HepG2 (cell line): ENCODE data around the gene ZDHHC14. TPM values are rescaled to one million over a fixed set of nuclear protein-coding genes. Genes with fewer than 3 reads are reported as not detected.
A peak's percentile ranks its signal among the peaks of the same experiment; 100 is the strongest.

Source experiments
- ATAC-seq: fragments of 200-7000 bp; cut with Tn5 transposase; 3 replicates; pipeline ENCODE4 v1.9.1; 2020; ENCODE audit warnings: mild to moderate bottlenecking, moderate library complexity
- BruUV-seq: library from RNA; stranded (reverse); fragments of 400-500 nt; replicated peaks from 2 replicates; lab custom pipeline; 2021; lab: Mats Ljungman, UMichigan
- CTCF ChIA-PET: fragments of 300-600 bp; formaldehyde crosslinking; extraction: SDS; loops from one replicate; lab custom pipeline; 2021; ENCODE audit warnings: low total read pairs, inconsistent platforms, low intra/inter-chr PET ratio; lab: Yijun Ruan, JAX
- POLR2A ChIA-PET: fragments of 350-600 bp; sonication (Branson Sonifier 250); formaldehyde crosslinking; loops from one replicate; lab custom pipeline; 2020; ENCODE audit warnings: antibody characterized with exemption, inconsistent platforms; lab: Yijun Ruan, JAX
- DNase-seq: peaks from one replicate; pipeline ENCODE4 v3.0.0-alpha.2; 2015; ENCODE audit warnings: low spot score
- FAIRE-seq: peaks from 3 replicates; lab custom pipeline; 2011; peaks lifted over from hg19 to GRCh38; lab: Jason Lieb, UNC
- H2AFZ ChIP-seq: one replicate; pipeline ENCODE4 v1.6.1; 2011; ENCODE audit warnings: low read length, inconsistent platforms
- H3K27ac ChIP-seq: fragments of 300-600 bp; 3 replicates; pipeline ENCODE4 v1.8.0; 2011; ENCODE audit warnings: mixed run types, mild to moderate bottlenecking, mixed read lengths, low read length, inconsistent platforms; ENCODE audit not compliant: insufficient read depth; ENCODE audit errors: extremely low read length
- H3K27me3 ChIP-seq, 2 experiments: fragments of 200-600 bp in 1 of 2; 2 replicates in 1 of 2; 3 replicates in 1 of 2; pipeline versions ENCODE4 v1.6.0 to v1.8.0; 2011; ENCODE audit warnings: low read length in 2 of 2, mild to moderate bottlenecking in 2 of 2, moderate library complexity in 2 of 2, inconsistent platforms in 1 of 2; ENCODE audit not compliant: insufficient read depth in 2 of 2, control insufficient read depth in 1 of 2
- H3K36me3 ChIP-seq, 2 experiments: fragments of 200-600 bp in 1 of 2; replicated peaks in 1 of 2; 2 replicates in 1 of 2; 3 replicates in 1 of 2; pipeline versions ENCODE4 v1.5.1 to v1.8.0; 2011; ENCODE audit warnings: low read length in 2 of 2, inconsistent platforms in 1 of 2; ENCODE audit not compliant: insufficient read depth in 2 of 2, control insufficient read depth in 1 of 2
- H3K4me1 ChIP-seq: 2 replicates; pipeline ENCODE4 v1.5.1; 2012; ENCODE audit warnings: low read length, inconsistent platforms; ENCODE audit not compliant: insufficient read depth
- H3K4me2 ChIP-seq: 2 replicates; pipeline ENCODE4 v1.6.0; 2011; ENCODE audit warnings: low read depth, low read length, inconsistent platforms
- H3K4me3 ChIP-seq, 3 experiments: fragments of 200-600 bp in 1 of 3; sonication (generic), shearing (Covaris generic) in 1 of 3; replicated peaks in 1 of 3; 2 replicates each; pipeline ENCODE4 v1.5.1; 2011 to 2016; ENCODE audit warnings: low read length in 3 of 3, inconsistent platforms in 2 of 3, low read depth in 2 of 3, mild to moderate bottlenecking in 2 of 3, control low read depth in 1 of 3, mixed read lengths in 1 of 3; ENCODE audit not compliant: insufficient read depth in 1 of 3
- H3K79me2 ChIP-seq: one replicate; pipeline ENCODE4 v1.6.1; 2011; ENCODE audit warnings: low read length, inconsistent platforms; ENCODE audit not compliant: insufficient read depth
- H3K9ac ChIP-seq: 2 replicates; pipeline ENCODE4 v1.6.0; 2011; ENCODE audit warnings: mild to moderate bottlenecking, low read depth, low read length, inconsistent platforms; ENCODE audit not compliant: insufficient read depth
- H3K9me3 ChIP-seq: 2 replicates; pipeline ENCODE4 v1.5.1; 2012; ENCODE audit warnings: mild to moderate bottlenecking, low read length
- H4K20me1 ChIP-seq: 2 replicates; pipeline ENCODE4 v1.6.0; 2011; ENCODE audit warnings: inconsistent platforms, mild to moderate bottlenecking, low read length, moderate library complexity; ENCODE audit not compliant: insufficient read depth
- HNRNPK ChIP-seq: fragments of 200-400 bp; formaldehyde crosslinking; IDR thresholded peaks from 2 replicates; pipeline ENCODE4 v1.6.1; 2018; ENCODE audit warnings: low read length, low read depth, moderate library complexity, mild to moderate bottlenecking; ENCODE audit not compliant: poor library complexity, severe bottlenecking
- KLF6 ChIP-seq: IDR thresholded peaks from 2 replicates; pipeline ENCODE4 v1.8.0; 2016; ENCODE audit warnings: missing biosample characterization, missing genetic modification reagents
- MEF2D ChIP-seq: sonication (generic); formaldehyde crosslinking; IDR thresholded peaks from 2 replicates; pipeline ENCODE4 v1.5.1; 2020; ENCODE audit warnings: mild to moderate bottlenecking, missing genetic modification reagents
- MYC ChIP-seq: sonication (generic); formaldehyde crosslinking; IDR thresholded peaks from 2 replicates; pipeline ENCODE4 v1.9.0; 2021; ENCODE audit warnings: missing genetic modification reagents, borderline replicate concordance
- NCOA5 ChIP-seq: sonication (generic); formaldehyde crosslinking; IDR thresholded peaks from 2 replicates; pipeline ENCODE4 v1.4.0; 2020; ENCODE audit warnings: missing genetic modification reagents
- PAWR ChIP-seq: sonication (generic); formaldehyde crosslinking; IDR thresholded peaks from 2 replicates; pipeline ENCODE4 v1.4.0; 2020; ENCODE audit warnings: missing genetic modification reagents, mild to moderate bottlenecking, borderline replicate concordance
- SALL2 ChIP-seq: sonication (generic); formaldehyde crosslinking; IDR thresholded peaks from 2 replicates; pipeline ENCODE4 v1.8.1; 2023; ENCODE audit warnings: mild to moderate bottlenecking, missing genetic modification reagents, inconsistent platforms
- TFE3 ChIP-seq: IDR thresholded peaks from 2 replicates; pipeline ENCODE4 v1.6.1; 2016
- ZFYVE20 ChIP-seq: sonication (generic); formaldehyde crosslinking; IDR thresholded peaks from 2 replicates; pipeline ENCODE4 v1.8.0; 2023; ENCODE audit warnings: low read depth, mild to moderate bottlenecking, moderate library complexity, missing genetic modification reagents, borderline replicate concordance
- ZNF879 ChIP-seq: sonication (generic); formaldehyde crosslinking; IDR thresholded peaks from 2 replicates; pipeline ENCODE4 v1.8.1; 2023; ENCODE audit warnings: missing genetic modification reagents
- WGBS: methylation state at CpG from one replicate; pipeline ENCODE4 v1.1.6; 2017; ENCODE audit warnings: low lambda C conversion rate; 5-methylcytosine and 5-hydroxymethylcytosine counted together
- in situ Hi-C: cut with HindIII; loops from 2 replicates; pipeline ENCODE4 v1.10.0; 2017; ENCODE audit warnings: low pct_unique_long_range_greater_than_20kb; ENCODE audit not compliant: extremely low pct_ligation_motif_present
- intact Hi-C: fragments of 100-400 bp; cut with micrococcal nuclease; formaldehyde crosslinking; loops from one replicate; pipeline ENCODE4 v1.10.0; 2022; ENCODE audit not compliant: unreplicated experiment
- polyA plus RNA-seq, 8 experiments: library from polyadenylated mRNA; depleted of rRNA in 3 of 8; stranded (reverse) in 7 of 8; unstranded in 1 of 8; fragments of >200 nt; fragmentation: Illumina TruSeq in 4 of 8; extraction: Trizol in 4 of 8; gene quantifications; 2 replicates each; pipeline versions ENCODE4 v1.2.1 to v1.2.3, GENCODE V29; 2011 to 2016; ENCODE audit warnings: low read depth in 4 of 8, missing spikeins in 1 of 8, mixed read lengths in 1 of 8; ENCODE audit not compliant: insufficient read depth in 1 of 8
- total RNA-seq, 5 experiments: library from RNA; depleted of rRNA; stranded (reverse); fragments of >200 nt; fragmentation: Illumina TruSeq; extraction: Trizol; gene quantifications; 2 replicates each; pipeline ENCODE4 v1.2.3, GENCODE V29; 2016; ENCODE audit warnings: low read depth in 1 of 5

ZDHHC14 gene
- total and polyA plus RNA-seq, 2 of the 13 experiments (the other 11 are each of a cell fraction or from before 2014, with no cell fraction given) = 3.7 to 9.5 TPM

- Histone ChIP-seq H3K9me3 (no peaks in the 10 kb centered on the region), H3K4me1 (peaks cover 41% of the 10 kb centered on the region), H4K20me1 (peaks cover 4% of the 10 kb centered on the region; the same call in 1 of the 2 replicates), H3K27ac (no peak overlapping the region), H3K4me2 (peak overlapping the region; percentile 67), H2AFZ (no peak overlapping the region), H3K79me2 (peaks cover 17% of the 10 kb centered on the region), H3K9ac (peak overlapping the region; percentile 62; the same call in 1 of the 2 replicates), H3K4me3 (peak overlapping the region; percentile 67 to 95 (median 91); a peak in 5 of 6 replicates), H3K27me3 (no peaks in the 10 kb centered on the region; a peak in 1 of 5 replicates), H3K36me3 (no peaks in the 10 kb centered on the region)
- 87% methylated on average over 4 of the region's 4 CpGs for WGBS
- intact Hi-C loops (loop anchor here (2.0 to 5.0 kb wide), 3 partner anchors 49 to 214 kb away; no protein-coding TSS in a partner anchor), in situ Hi-C loops (no loop called here)
- POLR2A ChIA-PET = interaction anchor here (1.3 kb wide), 1 partner anchor 57 kb away, joined by 3 read pairs; no protein-coding TSS in a partner anchor
- FAIRE-seq (no peak), DNase-seq (no peak), ATAC-seq (no peak)
- no TSS peak for BruUV-seq
- CTCF ChIA-PET = interaction anchor here (1.5 kb wide), 1 partner anchor 67 kb away, joined by 5 read pairs; no protein-coding TSS in a partner anchor
- TF ChIP-seq MEF2D (CRISPR knock-in tag) = 0 out of 2 replicates have a peak, but pooled peaks have one; percentile 1
- no peak for TF ChIP-seq NCOA5 (CRISPR knock-in tag)
Observed at GRCh38 chr6:157382821-157383220, 1.8 kb downstream of the ZDHHC14 start.

- peak overlapping the region in 1 of 3 experiments; percentile 10; a peak in 3 of 6 replicates for H3K4me3 ChIP-seq
- CTCF ChIA-PET = no interaction called here
- intact Hi-C loops = loop anchor here (2.0 to 5.0 kb wide), 3 partner anchors 49 to 213 kb away; no protein-coding TSS in a partner anchor
- in situ Hi-C loops = no loop called here
- ATAC-seq (no peak), FAIRE-seq (no peak), DNase-seq (no peak)
- H3K4me2 ChIP-seq = peak overlapping the region; percentile 67
- no peaks in the 10 kb centered on the region for H3K9me3 ChIP-seq
- peaks cover 41% of the 10 kb centered on the region for H3K4me1 ChIP-seq
- 88% methylated on average over 9 of the region's 9 CpGs for WGBS
- TF ChIP-seq MYC (CRISPR knock-in tag) (no peak), ZNF879 (CRISPR knock-in tag) (no peak), KLF6 (CRISPR knock-in tag) (no peak), HNRNPK (no peak), ZFYVE20 (CRISPR knock-in tag) (no peak), TFE3 (CRISPR knock-in tag) (no peak), PAWR (CRISPR knock-in tag) (no peak), SALL2 (no peak)
- no peak overlapping the region for H3K9ac ChIP-seq
- no peaks in the 10 kb centered on the region for H3K36me3 ChIP-seq
- no peaks in the 10 kb centered on the region; a peak in 1 of 5 replicates for H3K27me3 ChIP-seq
- H3K79me2 ChIP-seq = peaks cover 17% of the 10 kb centered on the region
- H4K20me1 ChIP-seq = peaks cover 4% of the 10 kb centered on the region; the same call in 1 of the 2 replicates
- POLR2A ChIA-PET = no interaction called here
- no peak overlapping the region for H2AFZ ChIP-seq
- H3K27ac ChIP-seq = no peak overlapping the region
- BruUV-seq = no TSS peak
Observed at GRCh38 chr6:157383471-157383870, 2.5 kb downstream of the ZDHHC14 start.
